HepG2 (cell line): ENCODE measurements around the gene JMY.

Experiments used
- NBN ChIP-seq: fragments of 450-650 bp; conservative IDR thresholded peaks from 2 replicates; pipeline ENCODE4 v1.6.1; 2017
- NCOA5 ChIP-seq: sonication (generic); formaldehyde crosslinking; IDR thresholded peaks from 2 replicates; pipeline ENCODE4 v1.4.0; 2020; ENCODE audit warnings: missing genetic modification reagents
- NONO ChIP-seq, 2 experiments: fragments of 450-650 bp in 1 of 2; sonication (generic) in 1 of 2; formaldehyde crosslinking in 1 of 2; IDR thresholded peaks in 1 of 2; conservative IDR thresholded peaks in 1 of 2; 2 replicates each; pipeline versions ENCODE4 v1.6.1 to v1.8.0; 2017 to 2022; ENCODE audit warnings: mild to moderate bottlenecking in 1 of 2, missing genetic modification reagents in 1 of 2, moderate library complexity in 1 of 2
- RFX5 ChIP-seq: IDR thresholded peaks from 2 replicates; pipeline ENCODE4 v1.6.1; 2011; ENCODE audit warnings: low read depth, low read length, improper control_type of control experiment
- SMAD3 ChIP-seq: sonication (generic); formaldehyde crosslinking; IDR thresholded peaks from 2 replicates; pipeline ENCODE4 v1.4.0; 2020; ENCODE audit warnings: missing genetic modification reagents
- YY1 ChIP-seq: IDR thresholded peaks from 2 replicates; pipeline ENCODE4 v1.6.1; 2011; ENCODE audit warnings: low read length, low read depth, moderate library complexity, mild to moderate bottlenecking; ENCODE audit not compliant: insufficient read depth, insufficient replicate concordance
- ZNF496 ChIP-seq: sonication (generic); formaldehyde crosslinking; IDR thresholded peaks from 2 replicates; pipeline ENCODE4 v1.8.1; 2023; ENCODE audit warnings: mild to moderate bottlenecking, moderate library complexity, missing genetic modification reagents; ENCODE audit not compliant: insufficient replicate concordance
- ZNF552 ChIP-seq: sonication (generic); formaldehyde crosslinking; IDR thresholded peaks from 2 replicates; pipeline ENCODE4 v1.9.0; 2022; ENCODE audit warnings: missing genetic modification reagents, mild to moderate bottlenecking, borderline replicate concordance
- TF ChIP-seq, protein P1 (sequence below): fragments of 450-650 bp; IDR thresholded peaks from 2 replicates; pipeline ENCODE4 v1.6.1; 2017; ENCODE audit warnings: mild to moderate bottlenecking
- TF ChIP-seq, protein P2 (sequence below): sonication (generic); formaldehyde crosslinking; IDR thresholded peaks from 2 replicates; pipeline ENCODE4 v1.4.0; 2020; ENCODE audit warnings: low read depth, mild to moderate bottlenecking, missing genetic modification reagents
- TF ChIP-seq, protein P3 (sequence below): sonication (generic); formaldehyde crosslinking; IDR thresholded peaks from 2 replicates; pipeline ENCODE4 v1.5.0; 2020; ENCODE audit warnings: mild to moderate bottlenecking, missing genetic modification reagents, moderate library complexity

DNA sequence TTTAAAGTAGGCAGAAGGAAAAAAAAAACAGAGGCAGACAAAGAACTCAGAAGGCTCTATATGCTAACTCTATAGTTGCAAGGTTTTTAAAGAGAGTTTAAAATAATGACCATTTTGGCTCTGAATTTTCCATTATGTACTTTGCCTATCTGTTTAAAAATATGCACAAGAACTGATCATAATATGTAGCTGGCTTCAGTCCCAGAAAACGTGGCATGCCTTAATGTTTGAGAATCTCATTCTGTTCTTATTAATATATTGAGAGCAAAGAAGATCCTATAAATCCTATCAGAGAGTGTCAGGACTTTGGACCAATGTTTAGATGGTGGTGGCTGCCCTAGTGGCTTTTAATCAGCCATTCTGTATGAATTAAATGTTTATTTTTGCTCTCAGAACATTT lies 121.5 kb downstream of the JMY start:
- TF ChIP-seq, protein P1, sequence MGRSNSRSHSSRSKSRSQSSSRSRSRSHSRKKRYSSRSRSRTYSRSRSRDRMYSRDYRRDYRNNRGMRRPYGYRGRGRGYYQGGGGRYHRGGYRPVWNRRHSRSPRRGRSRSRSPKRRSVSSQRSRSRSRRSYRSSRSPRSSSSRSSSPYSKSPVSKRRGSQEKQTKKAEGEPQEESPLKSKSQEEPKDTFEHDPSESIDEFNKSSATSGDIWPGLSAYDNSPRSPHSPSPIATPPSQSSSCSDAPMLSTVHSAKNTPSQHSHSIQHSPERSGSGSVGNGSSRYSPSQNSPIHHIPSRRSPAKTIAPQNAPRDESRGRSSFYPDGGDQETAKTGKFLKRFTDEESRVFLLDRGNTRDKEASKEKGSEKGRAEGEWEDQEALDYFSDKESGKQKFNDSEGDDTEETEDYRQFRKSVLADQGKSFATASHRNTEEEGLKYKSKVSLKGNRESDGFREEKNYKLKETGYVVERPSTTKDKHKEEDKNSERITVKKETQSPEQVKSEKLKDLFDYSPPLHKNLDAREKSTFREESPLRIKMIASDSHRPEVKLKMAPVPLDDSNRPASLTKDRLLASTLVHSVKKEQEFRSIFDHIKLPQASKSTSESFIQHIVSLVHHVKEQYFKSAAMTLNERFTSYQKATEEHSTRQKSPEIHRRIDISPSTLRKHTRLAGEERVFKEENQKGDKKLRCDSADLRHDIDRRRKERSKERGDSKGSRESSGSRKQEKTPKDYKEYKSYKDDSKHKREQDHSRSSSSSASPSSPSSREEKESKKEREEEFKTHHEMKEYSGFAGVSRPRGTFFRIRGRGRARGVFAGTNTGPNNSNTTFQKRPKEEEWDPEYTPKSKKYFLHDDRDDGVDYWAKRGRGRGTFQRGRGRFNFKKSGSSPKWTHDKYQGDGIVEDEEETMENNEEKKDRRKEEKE = no peak
- TF ChIP-seq ZNF496 (CRISPR knock-in tag) (no peak), NCOA5 (CRISPR knock-in tag) (no peak), NBN (no peak), ZNF552 (CRISPR knock-in tag) (no peak), RFX5 (no peak), YY1 (no peak), NONO (IDR thresholded peaks at IDR 0.05) (no peak), NONO (CRISPR knock-in tag; conservative IDR thresholded peaks at IDR 0.05) (no peak), SMAD3 (CRISPR knock-in tag) (no peak)
- TF ChIP-seq, protein P2, sequence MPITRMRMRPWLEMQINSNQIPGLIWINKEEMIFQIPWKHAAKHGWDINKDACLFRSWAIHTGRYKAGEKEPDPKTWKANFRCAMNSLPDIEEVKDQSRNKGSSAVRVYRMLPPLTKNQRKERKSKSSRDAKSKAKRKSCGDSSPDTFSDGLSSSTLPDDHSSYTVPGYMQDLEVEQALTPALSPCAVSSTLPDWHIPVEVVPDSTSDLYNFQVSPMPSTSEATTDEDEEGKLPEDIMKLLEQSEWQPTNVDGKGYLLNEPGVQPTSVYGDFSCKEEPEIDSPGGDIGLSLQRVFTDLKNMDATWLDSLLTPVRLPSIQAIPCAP (CRISPR knock-in tag) = no peak
- TF ChIP-seq, protein P3, sequence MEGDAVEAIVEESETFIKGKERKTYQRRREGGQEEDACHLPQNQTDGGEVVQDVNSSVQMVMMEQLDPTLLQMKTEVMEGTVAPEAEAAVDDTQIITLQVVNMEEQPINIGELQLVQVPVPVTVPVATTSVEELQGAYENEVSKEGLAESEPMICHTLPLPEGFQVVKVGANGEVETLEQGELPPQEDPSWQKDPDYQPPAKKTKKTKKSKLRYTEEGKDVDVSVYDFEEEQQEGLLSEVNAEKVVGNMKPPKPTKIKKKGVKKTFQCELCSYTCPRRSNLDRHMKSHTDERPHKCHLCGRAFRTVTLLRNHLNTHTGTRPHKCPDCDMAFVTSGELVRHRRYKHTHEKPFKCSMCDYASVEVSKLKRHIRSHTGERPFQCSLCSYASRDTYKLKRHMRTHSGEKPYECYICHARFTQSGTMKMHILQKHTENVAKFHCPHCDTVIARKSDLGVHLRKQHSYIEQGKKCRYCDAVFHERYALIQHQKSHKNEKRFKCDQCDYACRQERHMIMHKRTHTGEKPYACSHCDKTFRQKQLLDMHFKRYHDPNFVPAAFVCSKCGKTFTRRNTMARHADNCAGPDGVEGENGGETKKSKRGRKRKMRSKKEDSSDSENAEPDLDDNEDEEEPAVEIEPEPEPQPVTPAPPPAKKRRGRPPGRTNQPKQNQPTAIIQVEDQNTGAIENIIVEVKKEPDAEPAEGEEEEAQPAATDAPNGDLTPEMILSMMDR (CRISPR knock-in tag) = no peak
